GM12878 (cell line): ENCODE measurements around the gene PLCG2. TPM values are rescaled to one million over a fixed set of nuclear protein-coding genes. Genes with fewer than 3 reads are reported as not detected.

Source experiments
- ATAC-seq: fragments of 200-7000 bp; cut with Tn5 transposase; 3 replicates; pipeline ENCODE4 v1.9.1; 2020; ENCODE audit warnings: mild to moderate bottlenecking, moderate library complexity
- BruUV-seq: library from RNA; stranded (reverse); fragments of 400-500 nt; replicated peaks from 2 replicates; lab custom pipeline; 2021; lab: Mats Ljungman, UMichigan
- CTCF ChIA-PET: fragments of 300-600 bp; sonication (Branson Sonifier 250); formaldehyde crosslinking; extraction: SDS; loops from one replicate; lab custom pipeline; 2021; ENCODE audit warnings: inconsistent platforms; lab: Yijun Ruan, JAX
- POLR2A ChIA-PET: fragments of 350-600 bp; formaldehyde crosslinking; extraction: SDS; loops from one replicate; lab custom pipeline; 2021; ENCODE audit warnings: inconsistent platforms; lab: Charles Lee
- RAD21 ChIA-PET: fragments of 300-600 bp; sonication (Branson Sonifier 250); formaldehyde crosslinking; loops from one replicate; lab custom pipeline; 2023; ENCODE audit warnings: antibody characterized with exemption; ENCODE audit not compliant: unreplicated experiment; lab: Charles Lee
- SMC1A ChIA-PET: fragments of 300-600 bp; sonication (Branson Sonifier 250); formaldehyde crosslinking; loops from one replicate; lab custom pipeline; 2023; ENCODE audit not compliant: unreplicated experiment, uncharacterized antibody; lab: Charles Lee
- DNase-seq: peaks from one replicate; pipeline ENCODE4 v3.0.0-alpha.2; 2011; ENCODE audit warnings: low read depth, low spot score
- FAIRE-seq: peaks from 3 replicates; lab custom pipeline; 2011; peaks lifted over from hg19 to GRCh38; lab: Jason Lieb, UNC
- H2AFZ ChIP-seq: 2 replicates; pipeline ENCODE4 v1.6.0; 2011; ENCODE audit warnings: low read depth, low read length, control low read depth; ENCODE audit not compliant: control insufficient read depth
- H3K27ac ChIP-seq: 2 replicates; pipeline ENCODE4 v1.5.1; 2011; ENCODE audit warnings: control low read depth; ENCODE audit not compliant: control insufficient read depth, insufficient read depth
- H3K27me3 ChIP-seq, 2 experiments: replicated peaks in 1 of 2; 2 replicates each; pipeline versions ENCODE4 v1.6.0 to v1.6.1; 2011; ENCODE audit warnings: low read length in 1 of 2; ENCODE audit not compliant: control insufficient read depth in 2 of 2, insufficient read depth in 2 of 2
- H3K36me3 ChIP-seq, 2 experiments: 2 replicates each; pipeline ENCODE4 v1.5.1; 2011; ENCODE audit warnings: low read length in 1 of 2; ENCODE audit not compliant: control insufficient read depth in 2 of 2, insufficient read depth in 2 of 2
- H3K4me1 ChIP-seq: 2 replicates; pipeline ENCODE4 v1.6.1; 2011; ENCODE audit warnings: mild to moderate bottlenecking, low read length, moderate library complexity, mixed read lengths; ENCODE audit not compliant: control insufficient read depth, insufficient read depth
- H3K4me2 ChIP-seq: 2 replicates; pipeline ENCODE4 v1.6.0; 2011; ENCODE audit warnings: control low read depth; ENCODE audit not compliant: control insufficient read depth, insufficient read depth
- H3K4me3 ChIP-seq: fragments of 200-600 bp; sonication (generic); 2 replicates; pipeline ENCODE4 v1.5.1; 2016
- H3K79me2 ChIP-seq: 2 replicates; pipeline ENCODE4 v1.6.0; 2011; ENCODE audit warnings: low read length; ENCODE audit not compliant: control insufficient read depth, insufficient read depth
- H3K9ac ChIP-seq: 2 replicates; pipeline ENCODE4 v1.8.0; 2011; ENCODE audit warnings: low read length, control low read depth, mixed read lengths; ENCODE audit not compliant: control insufficient read depth, insufficient read depth
- H3K9me3 ChIP-seq: replicated peaks from 3 replicates; pipeline ENCODE4 v1.5.1; 2011; ENCODE audit warnings: mild to moderate bottlenecking, low read length; ENCODE audit not compliant: control insufficient read depth, insufficient read depth
- H4K20me1 ChIP-seq: 2 replicates; pipeline ENCODE4 v1.6.0; 2011; ENCODE audit not compliant: control insufficient read depth, insufficient read depth
- CEBPB ChIP-seq, 2 experiments: fragments of 150-350 bp in 1 of 2; IDR thresholded peaks; 2 replicates each; pipeline ENCODE4 v1.6.1; 2012 to 2014; ENCODE audit warnings: low read depth in 2 of 2, low read length in 2 of 2, borderline replicate concordance in 1 of 2, inconsistent platforms in 1 of 2
- CHD2 ChIP-seq: IDR thresholded peaks from 2 replicates; pipeline ENCODE4 v1.6.1; 2011; ENCODE audit warnings: low read depth, low read length, improper control_type of control experiment, borderline replicate concordance
- EED ChIP-seq: sonication (generic); IDR thresholded peaks from 2 replicates; pipeline ENCODE4 v1.6.1; 2016; ENCODE audit warnings: antibody characterized with exemption, low read depth
- EZH2 ChIP-seq: IDR thresholded peaks from 2 replicates; pipeline ENCODE4 v1.6.1; 2012; ENCODE audit warnings: low read depth, mild to moderate bottlenecking, control low read depth, inconsistent platforms, low read length, borderline replicate concordance; ENCODE audit not compliant: control insufficient read depth
- HDAC6 ChIP-seq: fragments of 200-600 bp; sonication (generic); IDR thresholded peaks from one replicate; pipeline ENCODE4 v1.8.0; 2017; ENCODE audit warnings: antibody characterized with exemption; ENCODE audit not compliant: unreplicated experiment
- KLF5 ChIP-seq: fragments of 450-650 bp; IDR thresholded peaks from 2 replicates; pipeline ENCODE4 v1.6.1; 2014; ENCODE audit warnings: mild to moderate bottlenecking; ENCODE audit not compliant: partially characterized antibody
- NR2C1 ChIP-seq: fragments of 450-650 bp; IDR thresholded peaks from 2 replicates; pipeline ENCODE4 v1.6.1; 2017; ENCODE audit warnings: antibody characterized with exemption, mild to moderate bottlenecking, moderate library complexity
- SMARCA5 ChIP-seq: fragments of 450-650 bp; IDR thresholded peaks from 2 replicates; pipeline ENCODE4 v1.6.1; 2017; ENCODE audit warnings: mild to moderate bottlenecking
- SRF ChIP-seq, 2 experiments: IDR thresholded peaks; 2 replicates each; pipeline ENCODE4 v1.6.1; 2011; ENCODE audit warnings: low read depth in 2 of 2, low read length in 2 of 2, mild to moderate bottlenecking in 1 of 2, moderate library complexity in 1 of 2
- ZSCAN29 ChIP-seq: fragments of 450-650 bp; IDR thresholded peaks from 2 replicates; pipeline ENCODE4 v1.6.1; 2017; ENCODE audit warnings: mild to moderate bottlenecking, moderate library complexity
- ZZZ3 ChIP-seq: IDR thresholded peaks from 2 replicates; pipeline ENCODE4 v1.6.1; 2011; ENCODE audit warnings: low read depth; ENCODE audit not compliant: control insufficient read depth, insufficient read length
- WGBS: methylation state at CpG from one replicate; pipeline ENCODE4 v1.1.6; 2016; ENCODE audit warnings: low lambda C conversion rate; ENCODE audit not compliant: insufficient replicate concordance, insufficient coverage; ENCODE audit errors: missing lambda C conversion rate; 5-methylcytosine and 5-hydroxymethylcytosine counted together
- in situ Hi-C: fragments of 300-500 bp; cut with MboI; formaldehyde crosslinking; loops from 9 replicates; pipeline ENCODE4 v1.14.3; 2018; ENCODE audit warnings: mixed read lengths
- intact Hi-C: fragments of 100-400 bp; cut with micrococcal nuclease; formaldehyde crosslinking; loops from one replicate; pipeline ENCODE4 v1.14.2; 2022; ENCODE audit not compliant: unreplicated experiment
- polyA plus RNA-seq, 11 experiments: library from polyadenylated mRNA; depleted of rRNA in 4 of 11; unstranded in 6 of 11; stranded (reverse) in 5 of 11; fragments of >200 nt; fragmentation: Nextera tagmentation in 4 of 11; fragmentation: Illumina TruSeq in 1 of 11; extraction: Ambion mirVana in 4 of 11; extraction: Trizol in 1 of 11; gene quantifications; 1 replicate in 1 of 11; 2 replicates in 10 of 11; pipeline versions ENCODE4 v1.2.1 to v1.2.3, GENCODE V29; 2011 to 2016; ENCODE audit warnings: inconsistent platforms in 2 of 11, missing spikeins in 2 of 11, low read depth in 1 of 11
- total RNA-seq, 4 experiments: library from RNA; depleted of rRNA in 3 of 4; stranded (reverse); fragments of >200 nt in 3 of 4; fragmentation: Illumina TruSeq in 1 of 4; extraction: Trizol in 1 of 4; gene quantifications; 2 replicates each; pipeline versions ENCODE4 v1.2.1 to v1.2.3, GENCODE V29; 2013 to 2021
- TF ChIP-seq, protein P1 (sequence below): IDR thresholded peaks from 2 replicates; pipeline ENCODE4 v1.6.1; 2012; ENCODE audit warnings: low read depth, low read length, improper control_type of control experiment

PLCG2 gene
- total and polyA plus RNA-seq, 10 of the 15 experiments (the other 5 are each of a cell fraction or from before 2014, with no cell fraction given): 47.6 to 256 (median 149) TPM

DNA sequence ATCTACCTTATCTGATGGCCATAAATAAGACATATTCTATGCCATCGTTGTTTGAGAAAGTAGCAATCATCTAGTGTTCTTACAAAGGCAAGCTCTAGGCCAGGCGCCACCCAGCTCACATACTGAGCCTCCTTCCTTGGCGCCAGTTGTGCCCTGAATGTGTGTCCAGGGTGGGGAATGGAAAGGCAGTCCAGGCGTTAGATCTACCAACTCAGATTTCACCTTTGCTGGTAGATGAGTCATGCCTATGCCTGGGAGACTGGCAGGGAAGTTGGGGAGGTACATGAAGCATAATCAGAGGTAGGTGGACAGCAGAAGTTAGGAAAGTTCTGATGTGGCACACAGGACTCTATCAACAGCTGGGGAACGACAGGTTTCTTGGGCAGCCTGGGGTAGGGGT, 208.6 kb downstream of the PLCG2 start:
- no peak overlapping the region for H3K9ac ChIP-seq
- H3K27me3 ChIP-seq: 0 out of 4 replicates have a peak, but pooled peaks cover 0 to 2% of the 10 kb centered on the region in 2 experiments
- ChIA-PET POLR2A (no interaction called here), SMC1A (no interaction called here), RAD21 (no interaction called here), CTCF (no interaction called here)
- DNase-seq: no peak
- no peaks in the 10 kb centered on the region for H3K4me1 ChIP-seq
- H3K9me3 ChIP-seq: no peaks in the 10 kb centered on the region
- no peak overlapping the region for H3K27ac ChIP-seq
- no peak for FAIRE-seq
- BruUV-seq: no TSS peak
- intact Hi-C loops (no loop called here), in situ Hi-C loops (no loop called here)
- TF ChIP-seq EED (no peak), ZZZ3 (no peak), ZSCAN29 (no peak), SRF (IDR thresholded peaks at IDR 0.05; ENCODE audit: low read depth in 2 of 2, low read length in 2 of 2) (no peak), EZH2 (no peak), CEBPB (IDR thresholded peaks at IDR 0.05; ENCODE audit: borderline replicate concordance in 1 of 2, low read depth in 2 of 2, low read length in 2 of 2) (no peak), SMARCA5 (no peak), KLF5 (no peak), NR2C1 (no peak), HDAC6 (no peak), CHD2 (no peak)
- TF ChIP-seq, protein P1, sequence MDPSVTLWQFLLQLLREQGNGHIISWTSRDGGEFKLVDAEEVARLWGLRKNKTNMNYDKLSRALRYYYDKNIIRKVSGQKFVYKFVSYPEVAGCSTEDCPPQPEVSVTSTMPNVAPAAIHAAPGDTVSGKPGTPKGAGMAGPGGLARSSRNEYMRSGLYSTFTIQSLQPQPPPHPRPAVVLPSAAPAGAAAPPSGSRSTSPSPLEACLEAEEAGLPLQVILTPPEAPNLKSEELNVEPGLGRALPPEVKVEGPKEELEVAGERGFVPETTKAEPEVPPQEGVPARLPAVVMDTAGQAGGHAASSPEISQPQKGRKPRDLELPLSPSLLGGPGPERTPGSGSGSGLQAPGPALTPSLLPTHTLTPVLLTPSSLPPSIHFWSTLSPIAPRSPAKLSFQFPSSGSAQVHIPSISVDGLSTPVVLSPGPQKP: no peak
- no peak overlapping the region for H3K4me3 ChIP-seq
- no peak overlapping the region for H2AFZ ChIP-seq
- H3K79me2 ChIP-seq: no peaks in the 10 kb centered on the region
- no peak for ATAC-seq
- 29% methylated on average over 5 of the region's 5 CpGs for WGBS
- no peaks in the 10 kb centered on the region for H3K36me3 ChIP-seq
- H4K20me1 ChIP-seq: no peaks in the 10 kb centered on the region
- no peak overlapping the region for H3K4me2 ChIP-seq
